Esophagus muscularis mucosa (tissue), 4 donors: ENCODE data around the gene SEH1L. TPM values are rescaled to one million over a fixed set of nuclear protein-coding genes. Genes with fewer than 3 reads are reported as not detected.

Source experiments
- DNase-seq: peaks from one replicate; pipeline ENCODE4 v3.0.0-alpha.2; 2017; ENCODE audit errors: extremely low spot score
- H3K27ac ChIP-seq, 4 donors: fragments of 200-600 bp; sonication (generic); replicated peaks in 1 of 4; 1 replicate in 3 of 4; 2 replicates in 1 of 4; pipeline ENCODE4 v1.5.1; 2016 to 2019; ENCODE audit warnings: mild to moderate bottlenecking in 1 of 4
- H3K27me3 ChIP-seq, 4 donors: fragments of 200-600 bp; sonication (generic); one replicate each; pipeline versions ENCODE4 v1.5.1 to v1.6.0; 2016 to 2019
- H3K36me3 ChIP-seq, 4 donors: fragments of 200-600 bp; sonication (generic); one replicate each; pipeline ENCODE4 v1.5.1; 2016 to 2019
- H3K4me1 ChIP-seq, 4 donors: fragments of 200-600 bp; sonication (generic); one replicate each; pipeline ENCODE4 v1.5.1; 2016 to 2019
- H3K4me3 ChIP-seq, 4 donors: fragments of 200-600 bp; sonication (generic); 1 replicate in 2 of 4; 2 replicates in 2 of 4; pipeline ENCODE4 v1.5.1; 2016 to 2019; ENCODE audit warnings: mild to moderate bottlenecking in 4 of 4, moderate library complexity in 1 of 4
- H3K9me3 ChIP-seq, 4 donors: fragments of 200-600 bp; sonication (generic); 1 replicate in 3 of 4; 2 replicates in 1 of 4; pipeline ENCODE4 v1.5.1; 2016 to 2019
- CTCF ChIP-seq, 3 experiments: fragments of 200-600 bp in 2 of 3; fragments of 450-650 bp in 1 of 3; sonication (generic) in 2 of 3; IDR thresholded peaks; one replicate each; pipeline ENCODE4 v1.5.1; 2017 to 2019; ENCODE audit warnings: antibody characterized with exemption in 3 of 3, mild to moderate bottlenecking in 2 of 3, moderate library complexity in 1 of 3
- EP300 ChIP-seq: sonication (generic); formaldehyde crosslinking; IDR thresholded peaks from one replicate; pipeline ENCODE4 v1.6.1; 2017; ENCODE audit warnings: antibody characterized with exemption
- POLR2A ChIP-seq: fragments of 450-650 bp; IDR thresholded peaks from one replicate; pipeline ENCODE4 v1.6.1; 2017; ENCODE audit warnings: antibody characterized with exemption, moderate library complexity, mild to moderate bottlenecking, low read depth
- POLR2AphosphoS5 ChIP-seq, 2 donors: sonication (generic); formaldehyde crosslinking; IDR thresholded peaks; one replicate each; pipeline ENCODE4 v1.6.1; 2017; ENCODE audit warnings: antibody characterized with exemption in 2 of 2
- WGBS: methylation state at CpG from one replicate; pipeline ENCODE4 v1.1.5; 2018; 5-methylcytosine and 5-hydroxymethylcytosine counted together
- intact Hi-C: fragments of 100-400 bp; cut with DNase I; formaldehyde crosslinking; loops from one replicate; pipeline ENCODE4 v1.15.1; 2023
- total RNA-seq, 4 donors: library from RNA; depleted of rRNA; stranded (reverse); fragments of >200 nt; gene quantifications; one replicate each; pipeline versions ENCODE4 v1.1.0 to v1.2.1, GENCODE V29; 2016

The SEH1L gene
- total RNA-seq, 4 donors from 2014 or later, result 18.0 to 42.6 (median 23.2) TPM

GRCh38 chr18:12939162-12939561, 8.6 kb upstream of the SEH1L start:
- no peak for TF ChIP-seq CTCF (IDR thresholded peaks at IDR 0.05)
- TF ChIP-seq POLR2A, result no peak
- TF ChIP-seq POLR2AphosphoS5 (IDR thresholded peaks at IDR 0.05), result no peak
- TF ChIP-seq EP300, result no peak
- Histone ChIP-seq H3K36me3 (no peaks in the 10 kb centered on the region), H3K4me3 (no peak overlapping the region), H3K27me3 (no peaks in the 10 kb centered on the region), H3K4me1 (peaks cover 0 to 7% (median 6%) of the 10 kb centered on the region in 4 donors), H3K27ac (no peak overlapping the region), H3K9me3 (no peaks in the 10 kb centered on the region)
- no peak for DNase-seq
- 96% methylated on average over 2 of the region's 2 CpGs for WGBS
- intact Hi-C loops, result no loop called here

GRCh38 chr18:12943215-12943614, 4.6 kb upstream of the SEH1L start:
- H3K9me3 ChIP-seq, result no peaks in the 10 kb centered on the region
- TF ChIP-seq POLR2A (no peak), POLR2AphosphoS5 (IDR thresholded peaks at IDR 0.05) (no peak), CTCF (IDR thresholded peaks at IDR 0.05) (no peak), EP300 (no peak)
- H3K4me3 ChIP-seq, result no peak overlapping the region
- peaks cover 9 to 25% (median 17%) of the 10 kb centered on the region in 4 donors for H3K4me1 ChIP-seq
- no peaks in the 10 kb centered on the region for H3K36me3 ChIP-seq
- no peak for DNase-seq
- no peaks in the 10 kb centered on the region for H3K27me3 ChIP-seq
- no peak overlapping the region for H3K27ac ChIP-seq
- 57% methylated on average over 4 of the region's 4 CpGs for WGBS
- intact Hi-C loops, result loop anchor here (5.0 to 10.0 kb wide), 3 partner anchors 56 to 638 kb away; partner anchors contain the start of genes AFG3L2 and TUBB6

GRCh38 chr18:12944709-12945108, 3.1 kb upstream of the SEH1L start:
- DNase-seq, result no peak
- peaks cover 15 to 37% (median 25%) of the 10 kb centered on the region in 4 donors for H3K4me1 ChIP-seq
- no peaks in the 10 kb centered on the region for H3K27me3 ChIP-seq
- intact Hi-C loops, result loop anchor here (5.0 to 10.0 kb wide), 3 partner anchors 57 to 640 kb away; partner anchors contain the start of genes AFG3L2 and TUBB6
- WGBS, result 32% methylated on average over 4 of the region's 4 CpGs
- H3K4me3 ChIP-seq, result no peak overlapping the region
- no peak for TF ChIP-seq EP300
- H3K27ac ChIP-seq, result peak overlapping the region in 3 of 4 donors; percentile 15 to 98 (median 32)
- no peaks in the 10 kb centered on the region for H3K36me3 ChIP-seq
- H3K9me3 ChIP-seq, result no peaks in the 10 kb centered on the region

GRCh38 chr18:12946549-12947284, 1.1 kb upstream of the SEH1L start:
- no peaks in the 10 kb centered on the region for H3K36me3 ChIP-seq
- intact Hi-C loops, result loop anchor here (10.0 kb wide), 2 partner anchors 572 to 642 kb away; partner anchors contain the start of genes AFG3L2 and TUBB6
- 5% methylated on average over 15 of the region's 15 CpGs for WGBS

More at GRCh38 chr18:12946549-12947284, 1.1 kb upstream of the SEH1L start:
- no peaks in the 10 kb centered on the region for H3K27me3 ChIP-seq
- peaks cover 15 to 48% (median 33%) of the 10 kb centered on the region in 4 donors for H3K4me1 ChIP-seq
- TF ChIP-seq POLR2AphosphoS5 (IDR thresholded peaks at IDR 0.05), result peak in 1 of 2 donors; percentile 57
- TF ChIP-seq EP300, result no peak
- TF ChIP-seq CTCF (IDR thresholded peaks at IDR 0.05), result no peak
- H3K4me3 ChIP-seq, result peak overlapping the region; percentile 67 to 84 (median 70)
- H3K27ac ChIP-seq, result peak overlapping the region; percentile 89 to 98 (median 96)
- DNase-seq, result no peak
- H3K9me3 ChIP-seq, result no peaks in the 10 kb centered on the region
